Trophoblast cell (in vitro differentiated cells and primary cell): ENCODE results near the gene RUVBL2.

ENCODE experiments used
- DNase-seq, 2 donors: peaks; one replicate each; pipeline ENCODE4 v3.0.0-alpha.2; 2016
- H2AFZ ChIP-seq: 2 replicates; pipeline ENCODE4 v1.6.1; 2013; ENCODE audit warnings: low read length, moderate library complexity, mild to moderate bottlenecking; ENCODE audit not compliant: insufficient read depth, poor library complexity
- H2AK5ac ChIP-seq: 2 replicates; pipeline ENCODE4 v1.6.1; 2013; ENCODE audit warnings: mild to moderate bottlenecking, low read length
- H2BK120ac ChIP-seq: 2 replicates; pipeline ENCODE4 v1.6.1; 2013; ENCODE audit warnings: low read length, mild to moderate bottlenecking, moderate library complexity; ENCODE audit not compliant: insufficient read depth, poor library complexity
- H2BK12ac ChIP-seq: 2 replicates; pipeline ENCODE4 v1.6.1; 2013; ENCODE audit warnings: mild to moderate bottlenecking, low read length, moderate library complexity
- H2BK5ac ChIP-seq: 2 replicates; pipeline ENCODE4 v1.6.1; 2013; ENCODE audit warnings: low read length, low read depth, moderate library complexity, mild to moderate bottlenecking; ENCODE audit not compliant: poor library complexity
- H3K14ac ChIP-seq: 2 replicates; pipeline ENCODE4 v1.6.1; 2013; ENCODE audit warnings: mild to moderate bottlenecking, low read length
- H3K18ac ChIP-seq: 2 replicates; pipeline ENCODE4 v1.6.1; 2013; ENCODE audit warnings: mild to moderate bottlenecking, low read length
- H3K23ac ChIP-seq: 2 replicates; pipeline ENCODE4 v1.6.1; 2013; ENCODE audit warnings: low read length
- H3K27ac ChIP-seq: 2 replicates; pipeline ENCODE4 v1.5.1; 2013; ENCODE audit warnings: low read depth, mild to moderate bottlenecking, inconsistent platforms, low read length, moderate library complexity
- H3K27me3 ChIP-seq: 2 replicates; pipeline ENCODE4 v1.6.1; 2013; ENCODE audit warnings: inconsistent platforms, mild to moderate bottlenecking, low read length, moderate library complexity; ENCODE audit not compliant: insufficient read depth
- H3K36me3 ChIP-seq, 2 experiments: 1 replicate in 1 of 2; 2 replicates in 1 of 2; pipeline ENCODE4 v1.6.1; 2013; ENCODE audit warnings: low read length in 2 of 2, mild to moderate bottlenecking in 2 of 2, moderate library complexity in 1 of 2; ENCODE audit not compliant: insufficient read depth in 2 of 2, control insufficient read depth in 1 of 2
- H3K4ac ChIP-seq: 2 replicates; pipeline ENCODE4 v1.6.1; 2013; ENCODE audit warnings: low read depth, mild to moderate bottlenecking, low read length, moderate library complexity
- H3K4me1 ChIP-seq, 2 experiments: 1 replicate in 1 of 2; 2 replicates in 1 of 2; pipeline ENCODE4 v1.6.1; 2013; ENCODE audit warnings: low read length in 2 of 2, mild to moderate bottlenecking in 2 of 2, moderate library complexity in 1 of 2; ENCODE audit not compliant: insufficient read depth in 2 of 2, control insufficient read depth in 1 of 2
- H3K4me2 ChIP-seq: 2 replicates; pipeline ENCODE4 v1.6.1; 2013; ENCODE audit warnings: inconsistent platforms, mild to moderate bottlenecking, low read length, moderate library complexity
- H3K4me3 ChIP-seq: 2 replicates; pipeline ENCODE4 v1.5.1; 2013; ENCODE audit warnings: mild to moderate bottlenecking, low read depth, low read length, inconsistent platforms
- H3K79me1 ChIP-seq: one replicate; pipeline ENCODE4 v1.6.1; 2013; ENCODE audit warnings: low read length
- H3K79me2 ChIP-seq: 2 replicates; pipeline ENCODE4 v1.6.1; 2013; ENCODE audit warnings: low read length, mild to moderate bottlenecking; ENCODE audit not compliant: control insufficient read depth, insufficient read depth, poor library complexity
- H3K9ac ChIP-seq: 2 replicates; pipeline ENCODE4 v1.6.1; 2013; ENCODE audit warnings: mild to moderate bottlenecking, low read length
- H3K9me3 ChIP-seq: 2 replicates; pipeline ENCODE4 v1.6.1; 2013; ENCODE audit warnings: low read depth, mild to moderate bottlenecking, control low read depth, inconsistent platforms, low read length; ENCODE audit not compliant: insufficient read depth
- H4K12ac ChIP-seq: 2 replicates; pipeline ENCODE4 v1.6.1; 2013; ENCODE audit warnings: low read depth, mild to moderate bottlenecking, low read length, moderate library complexity
- H4K8ac ChIP-seq: 2 replicates; pipeline ENCODE4 v1.6.1; 2013; ENCODE audit warnings: low read depth, mild to moderate bottlenecking, low read length, moderate library complexity
- H4K91ac ChIP-seq: one replicate; pipeline ENCODE4 v1.6.1; 2013; ENCODE audit warnings: low read depth, mild to moderate bottlenecking, low read length, moderate library complexity
- WGBS: extraction: QIAGEN DNeasy Blood & Tissue Kit; methylation state at CpG from one replicate; pipeline ENCODE4 v1.1.7; 2013; ENCODE audit warnings: missing lambda C conversion rate; ENCODE audit not compliant: insufficient read length, insufficient coverage; ENCODE audit errors: extremely low coverage; 5-methylcytosine and 5-hydroxymethylcytosine counted together

RUVBL2 gene

DNA sequence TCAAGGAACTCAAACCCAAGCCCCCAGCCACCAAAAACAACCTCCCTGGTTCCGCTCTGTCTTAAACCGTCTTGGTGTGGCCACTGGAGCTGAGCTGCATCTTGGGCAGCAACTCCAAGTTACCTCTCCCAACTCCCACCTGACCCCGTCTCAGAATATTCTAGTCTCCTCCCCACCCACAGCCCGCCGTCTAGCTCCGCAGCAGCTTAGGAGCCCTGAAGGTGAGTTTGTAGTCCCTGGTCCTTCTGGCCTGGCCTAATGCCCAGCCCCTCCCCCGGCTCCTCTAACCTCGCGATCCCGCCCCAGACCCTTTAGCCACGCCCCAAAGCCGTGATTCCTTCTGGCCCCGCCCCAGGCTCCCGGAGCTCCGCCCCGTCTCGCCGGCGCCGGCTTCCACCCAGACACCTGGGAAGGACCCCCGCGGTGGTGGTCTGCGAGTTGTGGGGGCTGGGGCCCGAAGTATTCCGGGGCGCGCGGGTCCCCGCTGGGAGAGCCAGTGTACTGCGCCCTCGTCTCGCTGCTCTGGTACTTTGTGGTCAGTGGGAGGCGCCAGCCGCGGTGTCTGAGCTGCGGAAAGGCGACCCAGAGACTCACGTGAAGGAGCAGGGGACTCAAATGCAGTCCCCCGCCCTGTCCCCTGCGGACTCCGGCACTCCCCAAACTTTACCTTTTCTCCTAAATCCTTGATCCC is 25.7 kb downstream of the RUVBL2 start:
- no peak overlapping the region for H3K9ac ChIP-seq
- H4K91ac ChIP-seq, result no peak overlapping the region
- H3K9me3 ChIP-seq, result peaks cover 1% of the 10 kb centered on the region
- peaks cover 10% of the 10 kb centered on the region for H3K79me1 ChIP-seq
- no peak overlapping the region for H3K27ac ChIP-seq
- no peak overlapping the region for H3K23ac ChIP-seq
- no peak overlapping the region for H4K8ac ChIP-seq
- whole genome bisulfite sequencing, result no CpG with 5 or more reads among the region's 41 CpGs
- H2BK12ac ChIP-seq, result no peak overlapping the region
- H2AK5ac ChIP-seq, result no peak overlapping the region
- H3K14ac ChIP-seq, result no peak overlapping the region
- H3K27me3 ChIP-seq, result peaks cover 7% of the 10 kb centered on the region
- H2BK5ac ChIP-seq, result no peak overlapping the region
- peak overlapping the region; percentile 25 for H2AFZ ChIP-seq
- H3K4me2 ChIP-seq, result no peak overlapping the region
- no peak overlapping the region for H3K4me3 ChIP-seq
- H3K36me3 ChIP-seq, result peaks cover 15 to 18% of the 10 kb centered on the region in 2 experiments
- peak in 1 of 2 donors; percentile 53 for DNase-seq
- no peak overlapping the region for H2BK120ac ChIP-seq
- H3K79me2 ChIP-seq, result no peaks in the 10 kb centered on the region
- H3K4me1 ChIP-seq, result peaks cover 5 to 11% of the 10 kb centered on the region in 2 experiments
- no peak overlapping the region for H4K12ac ChIP-seq
- no peak overlapping the region for H3K18ac ChIP-seq
- no peak overlapping the region for H3K4ac ChIP-seq

DNA sequence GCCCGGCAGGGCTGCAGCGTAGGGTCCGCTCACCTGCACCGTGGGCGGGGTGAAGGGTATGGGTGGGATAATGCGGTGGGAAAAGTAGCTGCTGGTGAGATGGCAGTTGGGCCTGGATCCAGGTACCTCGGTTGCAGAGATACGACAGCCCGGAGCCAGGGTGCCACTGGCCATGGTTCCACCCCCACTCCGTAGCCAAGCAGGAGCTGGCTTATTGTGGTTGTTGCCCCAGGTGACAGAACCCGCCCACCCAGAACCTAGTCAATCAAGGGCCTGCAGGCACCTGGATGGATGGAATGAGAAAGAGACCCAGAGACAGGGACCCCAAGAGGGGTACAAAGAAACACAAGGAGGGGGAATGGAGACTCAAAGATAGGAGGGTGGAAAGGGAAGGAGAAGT is 26.7 kb downstream of the RUVBL2 start:
- Histone ChIP-seq H2BK12ac (no peak overlapping the region), H4K91ac (no peak overlapping the region), H4K12ac (no peak overlapping the region), H3K79me1 (peaks cover 4% of the 10 kb centered on the region), H3K4ac (no peak overlapping the region), H2AFZ (no peak overlapping the region), H2AK5ac (no peak overlapping the region), H3K79me2 (no peaks in the 10 kb centered on the region), H4K8ac (no peak overlapping the region), H3K9me3 (peaks cover 1% of the 10 kb centered on the region), H3K27ac (no peak overlapping the region), H3K14ac (no peak overlapping the region), H2BK120ac (no peak overlapping the region), H2BK5ac (no peak overlapping the region), H3K4me1 (peaks cover 5 to 11% of the 10 kb centered on the region in 2 experiments), H3K9ac (no peak overlapping the region), H3K23ac (no peak overlapping the region), H3K4me2 (no peak overlapping the region), H3K4me3 (no peak overlapping the region), H3K27me3 (peaks cover 7% of the 10 kb centered on the region), H3K36me3 (peaks cover 6 to 8% of the 10 kb centered on the region in 2 experiments), H3K18ac (no peak overlapping the region)
- no peak for DNase-seq
- no CpG with 5 or more reads among the region's 11 CpGs for WGBS

GRCh38 chr19:49020931-49021895 is 27.5 kb downstream of the RUVBL2 start:
- Histone ChIP-seq H2BK120ac (no peak overlapping the region), H3K9ac (no peak overlapping the region), H3K14ac (no peak overlapping the region), H2AK5ac (no peak overlapping the region), H3K9me3 (peaks cover 1% of the 10 kb centered on the region), H3K4me3 (no peak overlapping the region), H4K91ac (no peak overlapping the region), H3K79me2 (no peaks in the 10 kb centered on the region), H4K12ac (no peak overlapping the region), H3K27ac (no peak overlapping the region), H4K8ac (no peak overlapping the region), H3K4ac (no peak overlapping the region), H3K79me1 (peaks cover 4% of the 10 kb centered on the region), H2BK5ac (no peak overlapping the region), H3K18ac (no peak overlapping the region), H3K27me3 (peaks cover 7% of the 10 kb centered on the region), H3K36me3 (peaks cover 0 to 1% of the 10 kb centered on the region in 2 experiments), H2AFZ (no peak overlapping the region), H3K4me1 (peaks cover 5 to 11% of the 10 kb centered on the region in 2 experiments), H3K23ac (no peak overlapping the region), H2BK12ac (no peak overlapping the region), H3K4me2 (no peak overlapping the region)
- DNase-seq, result no peak
- WGBS, result no CpG with 5 or more reads among the region's 16 CpGs

- peaks cover 2% of the 10 kb centered on the region for H3K79me1 ChIP-seq
- H3K23ac ChIP-seq, result no peak overlapping the region
- H3K36me3 ChIP-seq, result no peaks in the 10 kb centered on the region
- no peak overlapping the region for H2BK120ac ChIP-seq
- H2AFZ ChIP-seq, result no peak overlapping the region
- no peak overlapping the region for H3K27ac ChIP-seq
- H3K9me3 ChIP-seq, result peaks cover 1% of the 10 kb centered on the region
- H3K27me3 ChIP-seq, result peaks cover 7% of the 10 kb centered on the region
- H3K4ac ChIP-seq, result no peak overlapping the region
- no peaks in the 10 kb centered on the region for H3K79me2 ChIP-seq
- no CpG with 5 or more reads among the region's 9 CpGs for whole genome bisulfite sequencing
- no peak overlapping the region for H3K4me2 ChIP-seq
- H3K18ac ChIP-seq, result no peak overlapping the region
- H3K4me3 ChIP-seq, result no peak overlapping the region
- H2BK5ac ChIP-seq, result no peak overlapping the region
- no peak for DNase-seq
- H2BK12ac ChIP-seq, result no peak overlapping the region
- no peak overlapping the region for H3K14ac ChIP-seq
- no peak overlapping the region for H4K12ac ChIP-seq
- no peak overlapping the region for H2AK5ac ChIP-seq
- H3K9ac ChIP-seq, result no peak overlapping the region
- H3K4me1 ChIP-seq, result peaks cover 5 to 11% of the 10 kb centered on the region in 2 experiments
- H4K91ac ChIP-seq, result no peak overlapping the region
- H4K8ac ChIP-seq, result no peak overlapping the region
Measured at GRCh38 chr19:49022116-49022515, 28.4 kb downstream of the RUVBL2 start.
